HuH-7.5 (cell line): ENCODE measurements around the gene FBRSL1.

Experiments used
- DNase-seq: peaks from one replicate; pipeline ENCODE4 v3.0.0; 2011; ENCODE audit warnings: low spot score

Gene FBRSL1

DNA sequence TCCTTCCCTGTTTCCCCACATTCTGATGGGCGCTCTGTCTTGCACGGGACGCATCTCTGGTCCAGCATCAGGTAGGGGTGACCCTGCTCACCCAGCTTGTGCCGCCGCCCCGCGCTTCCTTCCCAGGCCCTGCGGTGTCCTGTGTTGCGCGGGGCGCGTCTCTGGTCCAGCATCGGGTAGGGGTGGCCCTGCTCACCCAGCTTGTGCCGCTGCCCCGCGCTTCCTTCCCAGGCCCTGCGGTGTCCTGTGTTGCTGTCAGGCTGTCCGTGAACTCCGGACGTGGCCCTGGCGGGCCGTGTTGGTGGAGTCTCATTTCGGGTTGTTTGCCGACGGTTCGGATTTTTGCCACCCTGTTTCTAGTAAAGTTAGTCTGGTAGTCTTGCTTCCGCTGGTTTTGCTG, 6.8 kb downstream of the FBRSL1 start:
- DNase-seq, result no peak

DNA sequence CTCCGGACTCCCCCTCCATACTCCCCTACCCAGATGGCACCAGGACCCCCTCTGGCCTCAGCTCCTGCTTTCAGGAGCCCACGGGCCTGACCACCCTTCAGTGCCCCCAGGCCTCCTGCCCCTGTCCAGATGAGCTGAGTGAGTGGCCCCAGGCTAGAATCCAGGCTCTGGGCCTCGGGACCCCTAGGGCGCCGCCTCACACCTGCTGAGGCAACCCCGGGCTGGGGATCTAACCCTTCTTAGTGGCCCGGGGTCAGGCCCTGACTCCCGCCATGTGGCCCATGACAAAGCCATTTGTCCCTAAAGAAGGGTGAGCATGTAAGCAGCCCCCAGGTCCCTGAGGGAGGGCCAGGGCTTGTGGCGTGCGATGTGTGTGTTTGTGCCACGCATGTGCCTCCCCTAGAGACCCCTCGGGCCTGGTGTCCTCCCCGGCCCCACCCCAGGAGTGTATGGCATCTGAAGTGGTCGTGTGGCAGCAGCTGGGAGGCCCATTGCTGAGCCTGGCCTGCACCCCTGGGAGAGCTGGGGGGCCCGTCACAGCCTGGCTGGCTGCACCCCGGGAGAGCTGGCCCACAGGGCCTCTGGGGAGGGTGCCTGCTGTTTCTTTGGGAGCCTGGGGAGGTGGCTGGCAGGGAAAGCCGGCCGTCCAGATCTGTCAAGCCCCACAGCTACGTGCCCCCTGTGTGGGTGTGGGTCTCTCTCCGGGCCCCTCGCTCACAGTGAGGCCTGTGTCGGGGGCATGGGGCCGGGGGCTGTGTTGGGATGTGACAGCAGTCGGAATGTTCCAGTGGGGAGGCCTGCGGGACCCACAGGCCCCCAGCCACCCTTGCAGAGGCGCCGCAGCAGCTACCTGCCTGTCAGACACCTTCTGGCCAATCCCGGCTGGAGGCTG, 7.8 kb downstream of the FBRSL1 start:
- DNase-seq, result no peak

- no peak for DNase-seq
Observed at GRCh38 chr12:132498931-132499330, 9.0 kb downstream of the FBRSL1 start.

- DNase-seq, result no peak
Observed at GRCh38 chr12:132500142-132500855, 10.3 kb downstream of the FBRSL1 start.

GRCh38 chr12:132500856-132501180, 10.9 kb downstream of the FBRSL1 start:
- no peak for DNase-seq

DNA sequence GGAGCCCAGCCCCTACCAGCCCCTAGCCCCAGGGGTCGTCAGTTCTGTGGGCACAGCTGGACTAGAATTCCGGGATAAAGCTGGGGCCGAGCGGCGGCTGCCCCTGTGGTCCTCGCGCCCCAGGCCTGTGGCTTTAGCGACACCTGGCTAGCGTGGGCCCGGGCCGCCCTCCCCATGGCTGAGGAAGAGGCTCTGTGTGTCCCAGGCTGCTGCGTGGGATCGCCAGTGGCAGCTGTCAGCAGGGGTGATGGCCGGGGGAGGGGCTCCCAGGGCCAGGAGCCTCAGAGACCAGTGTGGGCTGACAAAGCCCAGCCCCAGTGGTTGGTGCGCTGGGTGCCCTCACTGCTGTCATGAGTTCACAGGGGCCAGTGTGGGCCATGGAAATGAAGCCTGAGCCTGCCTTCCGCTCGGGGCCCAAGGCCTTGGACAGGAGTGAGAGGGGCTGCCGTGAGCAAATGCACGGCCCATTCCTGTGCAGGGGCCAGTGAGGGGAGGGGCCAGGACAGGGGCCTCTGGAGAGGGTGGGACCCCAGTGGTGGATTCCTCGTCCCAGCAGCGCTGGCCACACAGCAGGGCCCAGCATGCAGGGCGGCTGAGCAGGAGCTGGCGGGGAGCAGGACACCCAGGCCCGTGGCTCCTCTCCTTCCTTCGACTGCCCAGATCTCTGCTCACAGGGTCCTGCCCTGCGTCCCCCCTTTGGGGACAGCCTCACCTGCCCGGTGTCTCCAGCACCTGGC, 11.4 kb downstream of the FBRSL1 start:
- no peak for DNase-seq

DNA sequence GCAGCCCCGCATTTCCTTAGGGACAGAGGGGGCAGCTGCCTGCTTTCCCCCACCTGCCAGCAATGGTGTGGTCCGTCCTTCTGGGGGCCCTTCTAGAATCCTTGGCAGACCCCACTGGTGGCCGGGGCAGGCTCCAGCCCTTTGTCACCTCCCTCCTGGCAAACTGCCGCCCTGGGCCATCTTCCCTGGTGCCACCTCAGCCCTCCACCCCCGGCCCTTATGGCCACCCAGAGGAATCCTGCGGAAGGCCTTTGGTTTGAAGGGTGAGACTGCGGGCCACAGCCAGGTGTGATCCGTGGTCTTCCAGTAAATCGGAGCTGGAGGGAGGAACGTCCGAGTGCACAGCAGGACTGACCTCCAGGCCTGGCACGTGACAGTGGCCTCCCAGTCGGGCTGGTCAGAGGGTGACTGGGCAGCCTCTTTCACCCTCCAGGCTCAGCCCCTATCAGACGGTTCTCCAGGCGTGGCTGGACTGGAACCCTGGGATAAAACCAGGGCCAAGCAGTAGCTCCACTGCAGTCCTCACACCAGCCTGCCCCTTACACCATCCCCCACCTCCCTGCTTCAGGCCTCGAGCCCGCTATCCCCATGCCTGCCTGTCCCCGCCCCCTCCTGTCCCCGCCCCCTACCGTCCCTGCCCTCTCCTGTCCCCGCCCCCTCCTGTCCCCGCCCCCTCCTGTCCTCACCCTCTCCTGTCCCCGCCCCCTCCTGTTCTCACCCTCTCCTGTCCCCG, 12.4 kb downstream of the FBRSL1 start:
- no peak for DNase-seq

- no peak for DNase-seq
Observed at GRCh38 chr12:132502882-132503193, 12.9 kb downstream of the FBRSL1 start.

GRCh38 chr12:132503618-132504204, 13.8 kb downstream of the FBRSL1 start:
- DNase-seq, result no peak

- no peak for DNase-seq
Observed at GRCh38 chr12:132505105-132505851, 15.3 kb downstream of the FBRSL1 start.

DNA sequence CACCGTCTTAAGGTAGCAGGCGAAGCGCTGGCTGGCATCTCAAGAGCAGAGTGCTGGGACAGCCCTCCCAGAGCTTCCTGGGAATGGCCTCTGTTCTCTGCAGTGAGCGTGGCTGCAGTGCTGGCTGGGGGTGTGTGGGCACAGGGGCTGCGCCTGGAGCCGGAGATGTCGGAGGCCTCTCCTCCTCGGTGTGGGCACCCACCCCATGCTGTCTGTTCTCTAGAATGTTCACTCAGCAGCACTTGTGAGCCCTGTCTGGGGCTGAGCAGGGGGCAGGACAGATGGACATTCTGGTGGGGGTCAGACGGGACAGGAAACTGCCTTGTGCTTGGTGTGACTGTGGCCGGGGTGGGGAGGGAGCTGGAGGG, 15.9 kb downstream of the FBRSL1 start:
- no peak for DNase-seq

GRCh38 chr12:132506328-132507160, 16.6 kb downstream of the FBRSL1 start:
- no peak for DNase-seq

- DNase-seq, result no peak
Observed at GRCh38 chr12:132507161-132507538, 17.2 kb downstream of the FBRSL1 start.

DNA sequence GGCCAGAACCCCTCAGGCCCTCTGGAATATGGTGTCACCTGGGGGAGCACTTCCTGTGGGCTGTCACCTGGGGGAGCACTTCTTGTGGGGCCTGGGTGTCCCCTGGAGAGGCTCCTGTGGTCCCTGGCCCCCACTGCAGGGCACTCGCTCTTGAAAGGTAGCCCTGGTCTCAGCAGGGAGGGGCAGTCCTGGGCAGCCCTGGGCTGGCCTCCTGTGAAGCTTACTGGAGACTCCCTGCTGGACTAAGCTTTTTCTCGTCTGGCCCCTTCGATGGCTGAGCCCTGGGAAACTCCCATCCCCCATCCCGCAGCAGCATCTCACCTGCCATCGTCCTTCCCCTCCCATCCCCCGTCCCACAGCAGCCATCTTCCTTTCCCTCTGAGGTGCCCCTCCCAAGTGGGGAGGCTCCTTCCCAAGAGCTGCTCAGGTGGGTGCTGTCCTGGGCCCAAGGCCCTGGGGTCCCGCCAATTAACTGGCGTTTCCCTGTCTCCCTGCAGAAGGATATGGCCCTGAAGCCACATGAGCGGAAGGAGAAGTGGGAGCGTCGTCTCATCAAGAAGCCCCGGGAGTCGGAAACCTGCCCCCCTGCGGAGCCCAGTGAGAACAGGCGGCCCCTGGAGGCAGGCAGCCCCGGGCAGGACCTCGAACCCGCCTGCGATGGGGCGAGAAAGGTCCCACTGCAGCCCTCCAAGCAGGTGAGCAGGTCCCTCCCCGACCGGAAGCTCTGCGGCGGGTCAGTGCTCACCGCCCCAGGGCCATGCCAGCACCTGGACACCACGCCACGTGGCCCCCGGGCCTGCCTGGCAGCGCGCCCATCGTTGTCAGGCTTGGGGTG, 17.9 kb downstream of the FBRSL1 start:
- no peak for DNase-seq

DNA sequence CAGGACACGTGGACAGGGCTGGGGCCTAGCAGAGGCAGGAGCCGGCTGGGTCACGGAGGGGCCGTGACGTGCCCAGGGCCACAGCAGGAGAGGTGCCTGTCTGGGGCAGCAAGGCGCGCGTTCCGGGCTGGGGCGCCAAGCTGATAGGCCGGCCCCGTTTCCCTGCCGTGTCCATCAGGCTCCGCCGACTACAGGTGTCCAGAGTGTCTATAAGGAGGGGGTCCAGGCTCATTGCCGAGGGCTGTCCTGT, 18.5 kb downstream of the FBRSL1 start:
- no peak for DNase-seq

DNA sequence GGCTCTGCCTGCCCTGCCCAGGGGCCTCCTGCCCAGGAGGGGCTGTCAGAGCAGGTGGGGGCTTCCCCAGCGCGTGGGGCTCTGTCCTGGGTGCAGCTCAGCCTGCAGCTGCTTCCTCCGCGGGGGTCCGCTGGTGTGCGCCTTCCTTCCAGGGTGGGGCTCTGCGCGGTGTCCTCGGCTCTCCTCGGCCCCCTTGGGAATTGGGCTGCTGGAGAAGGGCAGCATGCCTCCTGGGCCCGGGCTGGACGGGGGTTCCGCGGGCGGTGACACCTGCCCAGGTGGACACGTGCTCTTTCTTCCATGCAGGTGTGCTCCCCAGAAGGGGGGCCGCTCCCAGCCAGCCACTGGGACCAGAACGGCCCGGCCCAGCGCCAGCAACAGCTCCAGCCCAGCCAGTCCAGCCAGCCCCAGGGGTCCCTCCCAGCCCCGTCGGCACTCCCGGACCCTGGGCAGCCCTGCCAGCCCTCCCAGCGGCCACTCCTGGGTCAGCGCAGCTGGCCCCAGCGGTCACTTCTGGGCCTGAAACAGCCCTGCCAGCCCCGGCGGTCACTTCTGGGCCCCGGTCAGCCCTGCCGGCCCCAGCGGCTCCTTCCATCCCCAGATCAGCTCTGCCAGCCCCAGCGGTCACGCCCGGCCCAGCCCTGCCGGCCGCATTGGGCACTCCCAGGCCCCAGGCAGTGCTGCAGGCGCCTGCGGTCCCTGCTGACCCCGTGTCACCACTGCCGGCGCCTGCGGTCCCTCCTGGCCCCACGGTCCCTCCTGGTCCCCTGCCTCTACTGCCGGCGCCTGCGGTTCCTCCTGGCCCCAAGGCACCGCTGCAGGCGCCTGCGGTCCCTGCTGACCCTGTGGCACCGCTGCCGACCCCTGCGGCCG, 19.1 kb downstream of the FBRSL1 start:
- DNase-seq, result no peak

DNA sequence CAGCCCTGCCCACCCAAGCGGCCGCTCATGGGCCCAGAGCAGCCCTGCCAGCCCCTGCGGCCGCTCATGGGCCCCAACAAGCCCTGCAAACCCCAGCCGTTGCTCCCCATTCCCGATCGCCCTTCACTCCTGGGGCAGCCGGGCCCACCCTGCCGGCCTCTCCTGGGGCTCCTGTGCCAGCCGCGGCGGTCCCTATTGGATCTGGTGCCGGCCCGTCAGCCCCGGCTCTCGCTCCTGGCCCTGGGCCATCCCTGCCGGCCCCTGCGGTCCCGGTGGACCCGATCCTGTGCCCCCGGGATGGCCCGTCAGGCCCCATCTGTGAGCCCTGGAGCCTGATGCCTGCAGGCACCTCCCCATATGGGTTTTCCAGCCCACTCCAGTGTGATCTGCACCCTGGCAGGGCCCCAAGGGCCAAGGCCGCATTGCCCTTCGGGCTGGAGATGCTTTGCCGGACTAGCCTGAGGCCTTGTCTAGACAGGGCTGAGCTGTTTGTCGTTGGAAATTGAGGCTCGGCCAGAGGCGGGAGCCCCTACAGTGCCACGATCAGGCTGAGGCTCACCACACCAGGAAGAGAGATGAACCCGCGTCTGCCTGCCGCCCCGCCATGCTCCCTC, 20.3 kb downstream of the FBRSL1 start:
- no peak for DNase-seq

- DNase-seq, result no peak
Observed at GRCh38 chr12:132510746-132511477, 21.0 kb downstream of the FBRSL1 start.
